ENCODE measurements around the gene KMT5B.

- TF ChIP-seq CTCF (conservative IDR thresholded peaks at IDR 0.05), result no peak
- no peak for TF ChIP-seq EZH2 (IDR thresholded peaks at IDR 0.05; ENCODE audit: low read depth)
Measured at GRCh38 chr11:68181719-68182451, 31.2 kb downstream of the KMT5B start.

All from PC-9 (cell line).